ENCODE measurements around the gene LY9. TPM values are rescaled to one million over a fixed set of nuclear protein-coding genes. Genes with fewer than 3 reads are reported as not detected.

Gene LY9
- total RNA-seq, 2 donors from 2014 or later: 0.33 to 1.6 TPM

DNA sequence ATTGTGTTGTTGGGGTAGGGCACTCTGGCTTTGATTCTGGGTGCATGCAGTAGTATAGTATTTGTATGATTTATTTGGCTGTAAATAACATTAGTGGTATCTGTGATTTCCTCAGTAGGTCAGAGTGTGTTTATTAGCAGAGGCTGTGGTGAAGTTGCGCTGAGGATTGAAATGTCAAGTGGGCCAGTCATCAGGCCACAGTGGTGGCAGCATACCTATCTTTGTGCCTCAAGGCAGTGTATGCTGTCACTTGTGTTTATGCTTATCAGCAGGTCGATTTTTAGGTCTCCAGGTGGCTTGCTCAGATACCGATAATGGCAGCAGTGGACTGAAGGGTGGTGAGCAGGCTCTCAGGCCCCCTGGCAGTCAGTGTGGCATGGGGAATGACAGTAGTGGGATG is 11.3 kb downstream of the LY9 start:
- WGBS, 2 donors: 76 to 100% methylated on average over 1 to 3 of the region's 3 CpGs
- no peaks in the 10 kb centered on the region for H3K4me1 ChIP-seq
- no peak for DNase-seq

DNA sequence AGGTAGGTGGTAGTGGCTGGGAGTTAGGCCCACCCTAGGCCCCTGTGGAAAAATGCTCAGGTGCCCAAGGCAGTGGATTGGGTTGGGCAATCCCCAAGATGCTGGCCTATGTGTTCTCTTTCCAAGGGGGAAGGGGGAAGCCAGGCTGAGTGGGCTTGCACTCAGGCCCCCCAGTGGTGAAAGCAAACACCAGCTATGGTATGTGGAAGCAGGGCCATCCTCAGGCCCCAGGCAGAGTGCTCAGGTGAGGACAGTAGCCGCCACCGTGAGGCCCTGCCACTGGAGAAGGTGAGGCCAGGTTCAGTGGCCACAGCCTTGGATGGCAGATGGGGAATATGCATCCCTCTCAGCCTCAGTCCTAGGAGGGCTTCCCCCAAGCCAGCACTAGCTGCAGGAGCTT is 11.8 kb downstream of the LY9 start:
- H3K9me3 ChIP-seq: no peaks in the 10 kb centered on the region
- H3K27me3 ChIP-seq: no peaks in the 10 kb centered on the region
- intact Hi-C loops (cut with DNase I): no loop called here
- H3K4me1 ChIP-seq: no peaks in the 10 kb centered on the region
- no peaks in the 10 kb centered on the region for H3K36me3 ChIP-seq (replicated peaks in 1 of 2; ENCODE audit: insufficient read depth in 1 of 2, low read depth in 2 of 2)
- no peak overlapping the region for H3K27ac ChIP-seq
- H3K4me3 ChIP-seq: no peak overlapping the region
- ATAC-seq: no peak
- WGBS, 2 donors: 100% methylated on average over 2 of the region's 2 CpGs
- TF ChIP-seq, protein P1, sequence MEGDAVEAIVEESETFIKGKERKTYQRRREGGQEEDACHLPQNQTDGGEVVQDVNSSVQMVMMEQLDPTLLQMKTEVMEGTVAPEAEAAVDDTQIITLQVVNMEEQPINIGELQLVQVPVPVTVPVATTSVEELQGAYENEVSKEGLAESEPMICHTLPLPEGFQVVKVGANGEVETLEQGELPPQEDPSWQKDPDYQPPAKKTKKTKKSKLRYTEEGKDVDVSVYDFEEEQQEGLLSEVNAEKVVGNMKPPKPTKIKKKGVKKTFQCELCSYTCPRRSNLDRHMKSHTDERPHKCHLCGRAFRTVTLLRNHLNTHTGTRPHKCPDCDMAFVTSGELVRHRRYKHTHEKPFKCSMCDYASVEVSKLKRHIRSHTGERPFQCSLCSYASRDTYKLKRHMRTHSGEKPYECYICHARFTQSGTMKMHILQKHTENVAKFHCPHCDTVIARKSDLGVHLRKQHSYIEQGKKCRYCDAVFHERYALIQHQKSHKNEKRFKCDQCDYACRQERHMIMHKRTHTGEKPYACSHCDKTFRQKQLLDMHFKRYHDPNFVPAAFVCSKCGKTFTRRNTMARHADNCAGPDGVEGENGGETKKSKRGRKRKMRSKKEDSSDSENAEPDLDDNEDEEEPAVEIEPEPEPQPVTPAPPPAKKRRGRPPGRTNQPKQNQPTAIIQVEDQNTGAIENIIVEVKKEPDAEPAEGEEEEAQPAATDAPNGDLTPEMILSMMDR (IDR thresholded peaks at IDR 0.05): no peak
- no peak for TF ChIP-seq POLR2A (IDR thresholded peaks at IDR 0.05)
- DNase-seq: no peak

More for the DNA sequence above, 11.3 kb downstream of the LY9 start:
- no peak for ATAC-seq
- H3K4me3 ChIP-seq: no peak overlapping the region
- H3K9me3 ChIP-seq: no peaks in the 10 kb centered on the region
- no peak for TF ChIP-seq POLR2A (IDR thresholded peaks at IDR 0.05)
- TF ChIP-seq, protein P1 (IDR thresholded peaks at IDR 0.05): no peak
- no peaks in the 10 kb centered on the region for H3K27me3 ChIP-seq
- intact Hi-C loops (cut with DNase I): no loop called here
- no peaks in the 10 kb centered on the region for H3K36me3 ChIP-seq (replicated peaks in 1 of 2; ENCODE audit: insufficient read depth in 1 of 2, low read depth in 2 of 2)
- no peak overlapping the region for H3K27ac ChIP-seq

DNA sequence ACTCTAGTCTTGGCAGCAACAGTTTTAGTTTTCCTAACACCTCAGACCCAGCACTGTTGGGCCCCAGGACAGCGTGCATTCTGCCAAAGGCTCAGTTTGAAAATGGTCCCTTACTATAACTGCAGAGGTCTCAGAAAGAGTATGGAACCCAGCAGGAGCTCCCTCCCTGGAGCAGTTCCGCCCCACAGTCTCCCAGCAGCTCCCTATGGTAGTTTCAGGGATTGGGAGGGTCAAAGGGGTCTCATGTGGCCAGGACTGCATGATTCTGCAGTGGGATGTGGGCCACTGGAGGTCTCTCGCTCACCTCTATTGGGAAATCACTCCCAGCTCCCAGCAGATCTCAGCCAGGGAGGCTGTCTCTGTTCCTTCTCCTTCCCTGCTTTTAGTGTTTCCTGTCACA is 12.3 kb downstream of the LY9 start:
- DNase-seq: no peak
- no peak for ATAC-seq
- Histone ChIP-seq H3K9me3 (no peaks in the 10 kb centered on the region), H3K4me1 (no peaks in the 10 kb centered on the region), H3K4me3 (no peak overlapping the region), H3K27me3 (no peaks in the 10 kb centered on the region), H3K36me3 (replicated peaks in 1 of 2; ENCODE audit: insufficient read depth in 1 of 2, low read depth in 2 of 2) (no peaks in the 10 kb centered on the region), H3K27ac (no peak overlapping the region)
- intact Hi-C loops (cut with DNase I): no loop called here
- TF ChIP-seq, protein P1 (IDR thresholded peaks at IDR 0.05): no peak
- TF ChIP-seq POLR2A (IDR thresholded peaks at IDR 0.05): no peak
- WGBS, 2 donors: 91 to 93% methylated on average over 3 of the region's 3 CpGs

DNA sequence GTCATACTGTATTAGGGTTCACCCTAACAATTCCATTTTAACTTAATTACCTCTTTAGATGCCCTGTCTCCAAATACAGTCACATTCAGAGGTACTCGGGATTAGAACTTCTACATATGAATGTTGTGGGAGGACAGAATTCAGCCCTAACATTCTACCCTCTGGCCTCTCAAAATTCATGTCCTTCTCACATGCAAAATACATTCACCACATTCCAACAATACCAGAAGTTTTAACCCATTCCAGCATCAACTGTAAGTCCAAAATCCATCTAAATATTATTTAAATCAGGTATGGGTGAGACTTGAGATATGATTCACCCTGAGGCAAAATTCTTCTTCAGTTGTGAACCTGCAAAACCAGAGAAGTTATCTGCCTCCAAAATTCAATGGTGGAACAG is 14.5 kb downstream of the LY9 start:
- WGBS, 2 donors: 59 to 63% methylated on average over 1 of the region's 1 CpG
- TF ChIP-seq, protein P1 (IDR thresholded peaks at IDR 0.05): no peak
- no peak for TF ChIP-seq POLR2A (IDR thresholded peaks at IDR 0.05)
- Histone ChIP-seq H3K4me1 (no peaks in the 10 kb centered on the region), H3K36me3 (replicated peaks in 1 of 2; ENCODE audit: insufficient read depth in 1 of 2, low read depth in 2 of 2) (no peaks in the 10 kb centered on the region), H3K4me3 (no peak overlapping the region), H3K9me3 (no peaks in the 10 kb centered on the region), H3K27ac (no peak overlapping the region), H3K27me3 (no peaks in the 10 kb centered on the region)
- intact Hi-C loops (cut with DNase I): no loop called here
- DNase-seq (no peak), ATAC-seq (no peak)

DNA sequence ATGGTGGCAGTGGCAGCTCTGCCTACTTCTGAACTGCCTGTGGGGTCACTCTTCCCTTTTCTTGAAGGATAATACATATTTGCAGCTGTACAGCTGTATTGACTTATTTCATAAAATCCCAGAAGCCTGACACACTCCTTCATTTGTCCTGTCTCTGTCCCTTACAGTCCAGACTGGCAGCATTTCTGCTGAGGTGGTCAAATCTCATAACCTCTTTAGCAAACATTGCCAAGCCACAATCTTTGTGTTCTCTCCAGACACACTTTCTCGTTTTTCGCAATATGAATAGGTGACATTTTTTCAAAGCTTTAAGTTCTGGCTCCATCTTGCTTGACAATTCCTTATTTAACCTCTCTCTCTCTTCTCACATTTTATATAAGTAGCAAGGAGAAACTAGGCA is 15.2 kb downstream of the LY9 start:
- TF ChIP-seq, protein P1 (IDR thresholded peaks at IDR 0.05): no peak
- no peak for TF ChIP-seq POLR2A (IDR thresholded peaks at IDR 0.05)
- H3K36me3 ChIP-seq (replicated peaks in 1 of 2; ENCODE audit: insufficient read depth in 1 of 2, low read depth in 2 of 2): no peaks in the 10 kb centered on the region
- WGBS, 2 donors: 78 to 79% methylated on average over 2 of the region's 2 CpGs
- H3K9me3 ChIP-seq: no peaks in the 10 kb centered on the region
- H3K27ac ChIP-seq: no peak overlapping the region
- no peaks in the 10 kb centered on the region for H3K27me3 ChIP-seq
- H3K4me1 ChIP-seq: no peaks in the 10 kb centered on the region
- intact Hi-C loops (cut with DNase I): no loop called here
- ATAC-seq (no peak), DNase-seq (no peak)
- no peak overlapping the region for H3K4me3 ChIP-seq
